ENCODE data around the gene RPAP3.
A peak's percentile ranks its signal among the peaks of the same experiment; 100 is the strongest.
"Not testable (repeated sequence)": the region's sequence is repeated elsewhere in the genome, so short reads cannot be mapped to it uniquely, and the experiment has no call there.

The RPAP3 gene

DNA sequence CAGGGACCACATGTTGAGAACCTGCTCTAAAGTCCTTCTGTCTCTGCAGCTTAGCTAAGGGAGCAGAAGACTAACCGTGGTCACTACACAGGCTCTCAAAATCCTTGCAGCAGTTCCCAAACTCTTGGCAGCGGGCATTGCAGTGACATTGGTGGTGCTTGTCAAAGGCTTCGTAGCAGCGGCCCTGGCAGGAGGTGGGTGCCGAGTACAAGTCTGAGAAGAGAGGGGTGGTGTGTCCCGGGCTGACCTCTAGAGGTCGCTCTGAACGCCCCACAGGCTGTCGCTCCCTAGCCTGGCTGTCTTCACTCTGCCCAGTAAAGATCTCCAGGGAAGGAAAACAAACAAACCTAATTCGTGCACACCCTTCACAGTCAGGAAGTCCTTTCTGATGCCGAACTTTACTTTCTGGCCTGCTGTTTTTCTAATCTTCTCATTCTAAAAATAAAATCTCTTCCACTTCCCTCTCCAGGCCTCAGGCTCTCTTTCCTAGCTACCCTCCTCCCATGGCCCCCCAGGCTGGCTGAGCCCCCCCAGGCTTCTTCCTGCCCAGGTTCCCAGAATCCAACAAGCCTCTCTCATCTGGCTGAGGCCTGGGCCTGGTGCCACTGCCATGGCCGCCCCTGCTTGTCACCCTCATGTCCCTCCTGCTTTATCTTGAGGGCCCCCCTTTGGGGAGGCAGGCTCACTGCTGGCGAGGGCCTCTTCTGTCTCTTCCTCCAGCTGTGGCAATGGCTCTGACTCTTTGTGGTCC lies 11.8 kb upstream of the RPAP3 start:
- peak; percentile 14 for DNase-seq

- no peak for DNase-seq
These were observed 11.2 kb upstream of the RPAP3 start for GRCh38 chr12:47717046-47717442.

DNA sequence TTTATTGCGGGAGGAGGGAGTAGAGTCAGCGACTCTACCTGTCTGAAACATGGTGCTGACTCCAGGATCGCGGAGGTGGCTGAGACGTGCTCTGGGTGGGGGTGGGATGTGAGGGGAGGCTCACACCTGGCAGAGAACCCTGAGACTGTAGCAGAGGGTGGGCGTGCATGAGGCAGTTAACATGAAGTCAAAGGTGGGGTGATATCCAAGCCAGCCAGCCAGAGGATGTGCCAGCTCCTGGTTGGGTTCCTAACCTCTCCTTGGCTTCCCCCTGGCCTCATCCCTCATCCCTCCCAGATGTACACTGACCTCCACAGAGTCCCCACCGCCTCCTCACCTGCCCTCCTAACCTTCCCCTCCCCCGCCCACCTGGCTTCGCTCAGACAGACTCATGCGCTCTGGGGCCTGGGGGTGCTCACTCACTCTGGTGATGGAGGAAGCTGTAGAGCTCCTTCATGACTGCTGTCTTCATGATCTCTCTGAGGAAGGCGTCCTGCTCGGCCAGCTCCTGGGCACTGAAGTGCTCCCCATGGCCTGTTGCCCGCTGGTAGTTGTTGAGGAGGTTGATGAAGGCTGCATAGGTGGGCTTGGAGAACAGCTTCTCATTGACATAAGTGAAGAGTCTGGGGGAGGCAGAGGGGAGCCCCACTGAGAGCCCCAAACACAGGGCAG lies 10.2 kb upstream of the RPAP3 start:
- DNase-seq: no peak

GRCh38 chr12:47715393-47715876 lies 9.6 kb upstream of the RPAP3 start:
- DNase-seq: peak; percentile 85

GRCh38 chr12:47714826-47715386 lies 9.1 kb upstream of the RPAP3 start:
- no peak for DNase-seq

GRCh38 chr12:47712171-47712570 lies 6.3 kb upstream of the RPAP3 start:
- no peak for DNase-seq

DNA sequence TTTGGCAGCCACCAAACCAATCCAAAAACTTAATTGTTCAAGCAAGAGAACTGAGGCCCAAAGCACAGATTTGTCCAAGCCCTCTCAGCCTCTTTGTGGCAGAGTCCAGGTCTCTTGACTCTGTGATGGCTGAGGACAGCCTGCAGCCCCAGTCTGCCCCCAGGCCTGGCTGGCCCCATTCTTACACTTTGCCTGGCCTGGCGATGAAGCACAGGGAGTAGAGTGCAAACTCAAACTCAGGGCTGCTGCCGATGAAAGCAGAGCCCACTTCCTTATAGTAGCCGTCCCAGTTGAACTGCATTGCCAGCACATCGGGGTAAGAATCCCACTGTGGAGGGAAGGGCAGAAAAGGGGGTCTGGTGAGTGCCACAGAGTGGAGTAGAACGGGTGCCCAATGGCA lies 5.6 kb upstream of the RPAP3 start:
- no peak for DNase-seq

DNA sequence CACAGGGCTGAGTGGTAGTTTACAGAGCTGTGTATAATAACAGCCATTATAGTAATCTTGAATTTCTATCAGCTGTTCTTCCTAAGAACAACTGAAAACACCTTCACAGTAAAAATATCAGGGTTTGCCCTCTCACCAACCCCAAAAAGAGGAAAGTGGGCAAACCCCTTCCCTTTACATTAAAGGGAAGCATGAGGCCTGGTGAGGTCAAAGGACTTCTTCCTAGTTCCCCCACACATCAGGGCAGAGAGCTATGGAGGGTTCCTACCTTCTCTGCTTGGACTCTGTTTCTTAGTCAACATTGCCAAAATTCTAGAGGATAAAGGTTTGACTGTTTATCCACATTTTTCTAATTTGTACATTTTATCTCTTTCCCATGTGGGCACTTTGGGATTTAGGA lies 4.4 kb upstream of the RPAP3 start:
- DNase-seq: no peak

- no peak for DNase-seq
These were observed 3.8 kb upstream of the RPAP3 start for GRCh38 chr12:47709671-47710070.

GRCh38 chr12:47709237-47709636 lies 3.4 kb upstream of the RPAP3 start:
- DNase-seq: no peak

DNA sequence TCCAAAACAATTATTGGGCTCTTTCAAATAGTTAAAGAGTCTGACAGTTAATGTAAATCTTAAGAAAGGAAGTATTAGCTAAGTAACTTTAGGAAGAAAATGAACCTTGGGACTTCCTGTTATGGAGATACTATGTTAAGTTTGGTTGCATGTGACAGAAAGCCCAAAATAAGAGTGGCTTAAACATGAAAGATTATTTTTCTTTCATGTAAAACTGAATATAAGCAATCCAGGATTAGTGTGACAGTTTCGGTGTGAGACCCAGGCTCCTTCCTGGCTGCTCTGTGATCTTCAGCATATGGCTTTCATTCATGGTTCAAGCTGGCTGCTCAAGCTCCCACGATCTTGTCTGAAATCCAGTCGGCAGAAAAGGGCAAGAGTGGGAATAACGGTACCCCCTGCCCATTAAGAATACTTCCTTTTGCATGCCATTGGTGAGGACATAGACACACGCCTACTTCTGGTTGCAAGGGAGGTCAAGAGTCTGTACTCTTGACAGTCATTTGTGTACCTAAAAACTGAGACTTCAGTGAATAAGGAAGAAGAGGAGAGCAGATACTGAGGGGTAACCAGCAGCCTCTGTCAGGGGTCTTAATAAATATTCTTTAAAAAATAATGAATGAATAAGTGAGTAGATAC lies 2.2 kb upstream of the RPAP3 start:
- DNase-seq: no peak

- no peak for DNase-seq
These were observed 1.5 kb upstream of the RPAP3 start for GRCh38 chr12:47707355-47707754.

DNA sequence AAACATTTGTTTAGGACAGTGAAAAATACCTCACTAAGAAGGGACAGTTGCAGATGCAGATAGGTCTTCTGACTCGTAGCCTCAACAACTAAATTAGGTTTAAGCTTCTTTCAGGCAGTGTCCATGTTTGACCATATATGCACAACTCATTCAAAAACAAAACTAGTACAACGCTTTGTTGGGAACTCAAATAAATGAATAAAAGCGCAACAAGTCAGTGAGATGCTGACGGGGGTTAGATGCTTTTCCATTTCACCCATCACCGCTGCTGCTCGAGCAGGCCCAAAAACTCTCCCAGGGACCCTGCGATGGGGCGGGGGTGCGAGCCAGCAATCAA lies 633 bp downstream of the RPAP3 start:
- DNase-seq: no peak

DNA sequence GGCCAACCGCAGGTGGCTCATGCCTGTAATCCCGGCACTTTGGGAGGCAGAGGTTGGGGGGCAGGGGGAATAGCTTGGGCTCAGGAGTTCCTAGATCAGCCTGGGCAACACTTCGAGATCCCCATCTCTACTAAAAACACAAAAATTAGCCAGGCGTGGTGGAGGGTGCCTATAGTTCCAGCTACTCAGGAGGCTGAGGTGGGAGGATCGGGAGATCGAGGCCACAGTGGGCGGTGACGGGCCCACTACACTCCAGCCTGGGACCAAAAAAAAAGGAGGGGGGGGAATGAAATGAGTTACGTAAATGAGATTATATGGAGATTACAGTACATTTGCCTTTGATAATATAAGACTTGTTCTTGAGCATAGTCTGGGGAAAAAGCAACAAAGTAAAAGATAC lies 1.1 kb downstream of the RPAP3 start:
- DNase-seq: no peak

GRCh38 chr12:47700263-47700662 lies 5.6 kb downstream of the RPAP3 start:
- DNase-seq: no peak

GRCh38 chr12:47698631-47699030 lies 7.2 kb downstream of the RPAP3 start:
- no peak for DNase-seq

DNA sequence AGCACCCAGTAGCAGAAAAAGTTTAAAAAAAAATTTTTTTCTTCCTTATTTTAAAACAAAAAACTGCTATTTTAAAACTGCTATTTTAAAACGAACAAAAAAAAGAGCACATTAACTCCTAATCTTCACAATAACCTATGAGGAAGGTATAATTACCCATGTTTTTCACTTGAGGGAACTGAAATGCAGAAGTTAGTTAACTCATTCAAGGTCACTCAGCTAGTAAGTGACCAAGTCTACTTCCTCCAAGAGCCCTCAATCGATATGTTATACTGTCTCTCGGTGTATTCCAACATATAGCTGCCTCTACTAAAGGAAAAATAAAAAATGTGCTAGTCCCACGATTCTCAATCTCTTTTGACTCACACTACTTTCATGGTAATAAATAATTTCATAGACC lies 7.8 kb downstream of the RPAP3 start:
- no peak for DNase-seq

DNA sequence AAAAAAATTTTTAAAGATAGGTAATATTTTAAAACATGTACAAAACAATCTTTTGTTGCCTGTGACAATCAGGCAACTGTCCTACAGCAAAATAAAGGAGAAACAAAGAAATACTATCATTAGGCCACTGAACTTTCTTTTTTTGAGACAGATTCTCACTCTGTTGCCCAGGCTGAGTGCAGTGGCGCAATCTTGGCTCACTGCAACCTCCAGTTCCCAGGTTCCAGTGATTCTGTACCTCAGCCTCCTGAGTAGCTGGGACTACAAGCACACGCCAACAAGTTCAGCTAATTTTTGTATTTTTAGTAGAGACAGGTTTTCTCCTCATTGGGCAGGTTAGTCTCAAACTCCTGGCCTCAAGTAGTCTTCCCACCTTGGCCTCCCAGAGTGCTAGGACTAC lies 16.6 kb downstream of the RPAP3 start:
- no peak for DNase-seq

DNA sequence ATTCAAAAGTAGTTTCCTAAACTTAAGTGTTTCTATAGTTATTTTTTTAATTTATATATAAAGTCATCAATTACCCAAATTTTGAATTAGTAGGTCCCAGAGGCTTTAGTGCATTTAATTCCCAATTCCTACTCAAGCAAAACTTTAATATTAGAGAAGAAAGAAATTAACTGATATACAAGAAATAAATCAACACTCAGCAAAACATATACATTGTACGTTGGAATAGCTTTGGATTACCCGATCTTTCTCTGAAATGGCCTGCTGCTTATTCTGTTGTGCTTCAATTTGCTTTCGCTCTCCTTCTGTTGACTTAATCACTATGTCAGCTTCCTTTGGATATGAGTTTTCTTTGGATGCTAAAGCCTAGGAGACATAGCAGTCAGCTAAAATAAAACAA lies 18.2 kb downstream of the RPAP3 start:
- no peak for DNase-seq

DNA sequence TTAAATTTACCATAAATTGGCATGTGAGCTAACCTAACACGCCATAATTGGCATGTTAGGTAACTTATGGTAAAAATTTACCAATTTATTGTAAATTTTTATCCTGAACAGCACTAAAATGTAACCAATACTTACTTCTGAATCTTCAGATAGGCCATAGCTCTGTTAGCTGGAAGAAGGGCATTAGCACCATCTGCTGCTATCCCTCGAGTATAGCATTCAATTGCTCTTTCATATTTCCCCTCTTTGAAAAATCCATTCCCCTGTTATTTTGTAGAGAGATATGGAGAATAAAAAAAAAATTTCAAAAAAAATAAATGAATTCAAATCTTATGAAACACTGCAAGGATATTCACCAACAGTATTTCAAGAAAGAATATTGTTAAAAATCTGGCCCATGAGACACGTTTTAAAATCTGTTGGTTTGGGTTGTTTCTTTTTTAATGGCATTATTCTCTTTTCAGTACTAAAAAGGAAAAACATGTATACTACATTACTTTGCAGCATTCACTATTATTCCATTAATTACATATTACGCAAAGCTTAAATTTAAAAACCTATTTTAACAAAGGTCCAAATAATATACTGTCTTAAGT lies 19.1 kb downstream of the RPAP3 start:
- no peak for DNase-seq

GRCh38 chr12:47679785-47680184 lies 26.0 kb downstream of the RPAP3 start:
- DNase-seq: no peak

- DNase-seq: no peak
These were observed 33.8 kb downstream of the RPAP3 start for GRCh38 chr12:47672068-47672467.

- not testable (repeated sequence) for DNase-seq
These were observed 37.9 kb downstream of the RPAP3 start for GRCh38 chr12:47667935-47668334.
